ENCODE measurements around the gene ONECUT3.

ONECUT3 gene

GRCh38 chr19:1739960-1740629 lies 13.2 kb upstream of the ONECUT3 start:
- DNase-seq (ENCODE audit: low spot score) = no peak

- DNase-seq (ENCODE audit: low spot score) = no peak
These were observed 10.2 kb upstream of the ONECUT3 start for GRCh38 chr19:1742989-1743696.

- no peak for DNase-seq (ENCODE audit: low spot score)
These were observed 9.1 kb upstream of the ONECUT3 start for GRCh38 chr19:1744133-1744665.

GRCh38 chr19:1744822-1745563 lies 8.3 kb upstream of the ONECUT3 start:
- DNase-seq (ENCODE audit: low spot score) = no peak

- DNase-seq (ENCODE audit: low spot score) = no peak
These were observed 7.7 kb upstream of the ONECUT3 start for GRCh38 chr19:1745589-1746031.

GRCh38 chr19:1746401-1747284 lies 6.7 kb upstream of the ONECUT3 start:
- DNase-seq (ENCODE audit: low spot score) = no peak

GRCh38 chr19:1747285-1748114 lies 5.8 kb upstream of the ONECUT3 start:
- no peak for DNase-seq (ENCODE audit: low spot score)

GRCh38 chr19:1748115-1748872 lies 5.0 kb upstream of the ONECUT3 start:
- DNase-seq (ENCODE audit: low spot score) = peak; percentile 71

GRCh38 chr19:1748873-1749341 lies 4.4 kb upstream of the ONECUT3 start:
- no peak for DNase-seq (ENCODE audit: low spot score)

GRCh38 chr19:1749373-1750342 lies 3.6 kb upstream of the ONECUT3 start:
- DNase-seq (ENCODE audit: low spot score) = no peak

- DNase-seq (ENCODE audit: low spot score) = no peak
These were observed 2.8 kb upstream of the ONECUT3 start for GRCh38 chr19:1750343-1751021.

- DNase-seq (ENCODE audit: low spot score) = no peak
These were observed 1.8 kb upstream of the ONECUT3 start for GRCh38 chr19:1751367-1752008.

GRCh38 chr19:1752009-1752756 lies 1.1 kb upstream of the ONECUT3 start:
- no peak for DNase-seq (ENCODE audit: low spot score)

GRCh38 chr19:1754018-1754635 lies 821 bp downstream of the ONECUT3 start:
- DNase-seq (ENCODE audit: low spot score) = no peak

GRCh38 chr19:1754636-1755466 lies 1.5 kb downstream of the ONECUT3 start:
- DNase-seq (ENCODE audit: low spot score) = no peak
